Fibroblast of skin of right quadriceps (primary cell): Measurements from ENCODE around the gene MRPS16.

ENCODE experiments used
- DNase-seq: peaks from one replicate; pipeline ENCODE4 v3.0.0-alpha.2; 2013

Gene MRPS16

GRCh38 chr10:73238990-73239566 lies 13.4 kb downstream of the MRPS16 start:
- no peak for DNase-seq

DNA sequence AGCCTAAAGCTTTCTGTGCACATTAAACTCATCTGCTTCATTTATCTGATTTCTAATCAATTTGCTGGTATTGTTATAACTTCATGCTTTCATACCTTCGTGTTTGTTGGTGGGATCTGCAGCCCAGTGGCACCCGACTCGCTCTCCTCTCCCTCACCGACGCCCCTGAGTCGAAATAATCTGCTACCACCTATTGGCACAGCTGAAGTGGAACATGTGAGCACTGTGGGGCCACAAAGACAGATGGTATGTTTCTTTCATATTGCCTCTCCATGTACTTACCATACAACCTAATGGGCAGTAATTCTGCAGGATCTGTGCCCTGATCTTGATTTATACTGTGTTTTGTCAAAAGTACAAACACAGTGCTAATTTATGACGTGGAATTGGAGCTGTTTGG lies 17.7 kb downstream of the MRPS16 start:
- no peak for DNase-seq

GRCh38 chr10:73233883-73234282 lies 18.6 kb downstream of the MRPS16 start:
- no peak for DNase-seq

GRCh38 chr10:73232887-73233286 lies 19.6 kb downstream of the MRPS16 start:
- no peak for DNase-seq

- no peak for DNase-seq
Observed at GRCh38 chr10:73229567-73229966, 22.9 kb downstream of the MRPS16 start.

GRCh38 chr10:73228247-73228646 lies 24.2 kb downstream of the MRPS16 start:
- DNase-seq, result no peak

- no peak for DNase-seq
Observed at GRCh38 chr10:73226663-73227062, 25.8 kb downstream of the MRPS16 start.

- no peak for DNase-seq
Observed at GRCh38 chr10:73225518-73225917, 26.9 kb downstream of the MRPS16 start.

DNA sequence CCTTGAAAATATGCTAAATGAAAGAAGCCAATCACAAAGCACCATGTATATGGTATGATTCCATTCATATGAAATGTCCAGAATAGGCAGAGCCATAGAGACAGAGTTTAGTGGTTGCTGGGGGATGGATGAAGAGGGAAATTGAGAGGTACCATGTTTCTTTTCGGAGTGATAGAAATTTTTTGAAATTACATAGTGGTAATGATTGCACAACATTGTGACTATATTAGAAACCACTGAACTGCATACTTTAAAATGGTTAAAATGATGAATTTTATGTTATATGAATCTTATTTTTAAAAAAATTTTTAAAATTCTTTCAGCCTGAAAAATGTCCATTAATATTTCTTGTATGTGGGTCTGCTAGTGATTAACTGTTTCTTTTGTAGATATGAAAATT lies 31.5 kb downstream of the MRPS16 start:
- DNase-seq, result no peak

- DNase-seq, result no peak
Observed at GRCh38 chr10:73219384-73219783, 33.1 kb downstream of the MRPS16 start.

- no peak for DNase-seq
Observed at GRCh38 chr10:73218431-73219191, 33.8 kb downstream of the MRPS16 start.

- DNase-seq, result no peak
Observed at GRCh38 chr10:73217628-73218027, 34.8 kb downstream of the MRPS16 start.

DNA sequence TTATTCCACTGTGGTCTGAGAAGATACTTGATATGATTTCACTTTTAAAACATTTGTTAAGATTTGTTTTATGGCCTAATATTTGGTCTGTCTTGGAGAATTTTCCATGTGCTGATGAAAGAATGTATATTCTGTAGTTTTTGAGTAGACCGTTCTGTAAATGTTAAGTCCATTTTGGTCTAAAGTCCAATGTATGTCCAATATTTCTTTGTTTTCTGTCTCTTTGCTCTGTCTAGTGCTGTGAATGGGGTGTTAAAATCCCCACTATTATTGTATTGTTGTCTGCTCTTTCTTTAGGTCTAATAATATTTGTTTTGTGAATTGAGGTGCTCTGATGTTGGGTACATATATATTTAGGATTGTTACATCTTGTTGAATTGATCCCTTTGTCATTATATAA lies 36.7 kb downstream of the MRPS16 start:
- no peak for DNase-seq

DNA sequence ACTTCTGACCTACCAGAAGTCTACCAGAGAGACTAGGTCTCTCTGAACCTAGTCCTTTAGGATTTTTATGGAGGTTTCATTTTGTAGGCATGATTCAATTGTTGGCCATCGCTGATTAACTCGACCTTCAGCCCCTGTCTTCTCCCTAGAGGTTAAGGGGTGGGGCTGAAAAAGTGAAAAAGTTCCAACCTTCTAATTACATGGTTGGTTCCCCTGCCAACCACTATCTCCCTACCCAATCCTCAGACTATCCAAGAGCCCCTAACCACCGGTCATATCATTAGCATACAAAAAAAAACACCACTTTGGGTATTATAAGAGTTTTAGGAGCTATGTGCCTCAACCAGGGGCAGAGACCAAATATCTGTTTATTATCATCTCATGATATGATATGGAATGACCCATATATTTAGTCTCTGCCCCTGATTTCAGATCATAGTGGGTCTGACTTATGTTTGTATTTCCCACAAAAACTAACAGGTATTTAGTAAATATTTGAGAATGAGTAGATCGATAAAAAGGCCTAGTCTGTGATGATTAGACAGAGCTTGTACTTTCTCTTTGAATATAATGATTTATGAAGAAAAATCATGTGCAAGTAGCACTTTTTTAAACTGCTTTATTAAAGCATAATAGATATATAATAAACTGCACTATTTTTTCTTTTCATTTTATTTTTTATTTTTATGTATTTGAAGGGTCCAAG lies 41.2 kb downstream of the MRPS16 start:
- DNase-seq, result no peak

GRCh38 chr10:73210395-73211105 lies 41.9 kb downstream of the MRPS16 start:
- no peak for DNase-seq

DNA sequence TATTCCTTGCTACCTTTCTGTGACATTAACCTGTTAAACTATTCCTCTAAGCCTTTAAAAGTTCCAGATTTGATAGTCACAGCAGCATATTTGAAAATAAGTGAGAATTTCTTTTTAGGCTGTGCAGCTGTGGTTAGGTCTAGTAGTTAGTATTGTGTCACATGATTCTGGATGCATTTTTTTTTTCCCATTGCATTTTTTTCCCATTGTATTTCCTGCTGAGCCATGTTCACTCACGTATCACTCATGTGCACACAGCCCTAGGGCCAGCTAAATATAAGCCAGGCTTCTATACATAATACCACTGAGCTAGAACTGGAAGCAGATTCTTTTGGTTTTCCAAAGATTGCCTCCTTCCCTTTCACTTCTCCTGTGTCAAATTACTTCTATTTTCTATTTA lies 42.7 kb downstream of the MRPS16 start:
- DNase-seq, result peak; percentile 15

- DNase-seq, result no peak
Observed at GRCh38 chr10:73207883-73208282, 44.6 kb downstream of the MRPS16 start.

- DNase-seq, result no peak
Observed at GRCh38 chr10:73206385-73206784, 46.1 kb downstream of the MRPS16 start.

DNA sequence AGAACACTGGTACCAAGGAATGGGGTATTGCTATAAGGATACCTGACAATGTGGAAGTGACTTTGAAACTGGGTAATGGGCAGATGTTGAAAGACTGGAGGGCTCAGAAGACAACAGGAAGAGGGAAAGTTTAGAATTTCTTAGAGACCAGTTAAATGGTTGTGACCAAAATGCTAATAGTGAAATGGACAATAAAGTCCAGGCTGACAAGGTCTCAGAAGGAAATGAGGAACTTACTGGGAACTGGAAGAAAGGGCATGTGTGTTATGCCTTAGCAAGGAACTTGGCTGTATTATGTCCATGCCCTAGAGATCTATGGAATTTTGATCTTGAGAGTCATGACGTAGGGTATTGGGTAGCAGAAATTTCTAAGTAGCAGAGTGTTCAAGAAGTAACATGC lies 46.6 kb downstream of the MRPS16 start:
- no peak for DNase-seq

DNA sequence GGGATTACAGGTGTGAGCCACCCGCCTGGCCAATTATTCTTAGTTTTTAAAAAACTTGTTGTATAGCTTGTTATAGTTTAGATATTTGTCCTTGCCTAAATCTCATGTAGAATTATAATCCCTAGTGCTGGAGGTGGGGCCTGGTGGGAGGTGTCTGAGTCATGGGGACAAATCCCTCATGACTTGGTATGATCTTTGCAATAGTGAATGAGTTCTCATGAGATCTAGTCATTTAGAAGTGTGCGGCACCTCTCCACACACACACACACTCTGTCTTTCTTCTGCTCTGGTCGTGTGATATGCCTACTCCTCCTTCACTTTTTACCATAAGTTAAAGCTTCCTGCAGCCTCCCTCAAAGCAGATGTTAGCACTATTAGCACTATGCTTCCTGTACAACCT lies 47.4 kb downstream of the MRPS16 start:
- no peak for DNase-seq
